ENCODE measurements around the gene MT1H. TPM values are rescaled to one million over a fixed set of nuclear protein-coding genes. Genes with fewer than 3 reads are reported as not detected.

MT1H gene
- total and polyA plus RNA-seq, 3 donors from 2014 or later: not detected

DNA sequence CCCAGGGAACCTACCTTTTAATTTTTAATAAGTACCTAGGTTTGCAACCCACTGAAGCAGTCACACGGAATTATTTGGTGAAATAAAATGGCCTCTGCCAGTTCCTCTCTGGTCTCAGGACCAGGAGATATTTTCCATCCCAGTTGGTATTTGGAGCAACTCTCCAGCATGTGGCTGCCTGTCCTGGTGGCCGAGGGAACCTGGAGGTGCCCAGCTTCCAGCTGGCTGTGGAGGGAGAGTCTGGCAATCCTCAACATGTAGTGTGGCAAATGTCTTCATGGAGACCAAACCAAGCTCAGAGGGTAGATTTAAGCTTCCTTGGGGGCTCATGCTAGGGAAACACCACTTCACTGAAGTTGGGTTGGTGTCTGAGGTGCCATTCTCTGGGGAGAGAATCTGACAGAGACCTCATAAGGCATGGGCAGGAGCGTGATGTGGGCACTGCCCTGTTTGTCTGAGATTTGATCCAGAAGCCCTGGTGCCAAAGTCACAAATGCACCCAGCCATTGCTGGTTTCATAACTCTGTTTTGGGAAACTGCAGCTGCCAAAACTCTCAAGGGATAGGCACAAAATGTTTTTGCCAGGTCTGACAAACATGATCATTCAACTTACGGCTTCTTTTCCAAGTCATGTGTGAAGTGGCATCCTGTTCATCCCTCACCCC lies 15.4 kb downstream of the MT1H start:
- Histone ChIP-seq H3K4me3 (no peak overlapping the region), H3K9me3 (no peaks in the 10 kb centered on the region), H3K27ac (no peak overlapping the region), H3K27me3 (no peaks in the 10 kb centered on the region), H3K4me1 (peaks cover 16% of the 10 kb centered on the region), H3K36me3 (ENCODE audit: low read depth, missing control alignments) (no peaks in the 10 kb centered on the region)
- no peak for TF ChIP-seq CTCF (IDR thresholded peaks at IDR 0.05)
- TF ChIP-seq POLR2A (IDR thresholded peaks at IDR 0.05): no peak
- DNase-seq: no peak
- WGBS, 2 donors: 95 to 96% methylated on average over 4 of the region's 4 CpGs
- intact Hi-C loops (cut with DNase I; ENCODE audit: low total_unique reads): no loop called here

GRCh38 chr16:56686758-56687157 lies 17.1 kb downstream of the MT1H start:
- Histone ChIP-seq H3K4me3 (no peak overlapping the region), H3K36me3 (ENCODE audit: low read depth, missing control alignments) (no peaks in the 10 kb centered on the region), H3K4me1 (peaks cover 11% of the 10 kb centered on the region), H3K9me3 (no peaks in the 10 kb centered on the region), H3K27me3 (no peaks in the 10 kb centered on the region), H3K27ac (no peak overlapping the region)
- DNase-seq: no peak
- TF ChIP-seq CTCF (IDR thresholded peaks at IDR 0.05): no peak
- no peak for TF ChIP-seq POLR2A (IDR thresholded peaks at IDR 0.05)
- intact Hi-C loops (cut with DNase I; ENCODE audit: low total_unique reads): no loop called here
- 86 to 98% methylated on average over 7 of the region's 7 CpGs for WGBS, 2 donors

GRCh38 chr16:56688762-56689161 lies 19.1 kb downstream of the MT1H start:
- no peaks in the 10 kb centered on the region for H3K9me3 ChIP-seq
- no peak for DNase-seq
- intact Hi-C loops (cut with DNase I; ENCODE audit: low total_unique reads): no loop called here
- no peak overlapping the region for H3K4me3 ChIP-seq
- TF ChIP-seq CTCF (IDR thresholded peaks at IDR 0.05): no peak
- TF ChIP-seq POLR2A (IDR thresholded peaks at IDR 0.05): no peak
- no peaks in the 10 kb centered on the region for H3K36me3 ChIP-seq (ENCODE audit: low read depth, missing control alignments)
- H3K4me1 ChIP-seq: no peaks in the 10 kb centered on the region
- no peaks in the 10 kb centered on the region for H3K27me3 ChIP-seq
- no peak overlapping the region for H3K27ac ChIP-seq
- WGBS, 2 donors: 59 to 63% methylated on average over 1 of the region's 1 CpG

GRCh38 chr16:56689171-56689570 lies 19.6 kb downstream of the MT1H start:
- Histone ChIP-seq H3K27ac (no peak overlapping the region), H3K4me1 (no peaks in the 10 kb centered on the region), H3K9me3 (no peaks in the 10 kb centered on the region), H3K27me3 (no peaks in the 10 kb centered on the region), H3K4me3 (no peak overlapping the region), H3K36me3 (ENCODE audit: low read depth, missing control alignments) (no peaks in the 10 kb centered on the region)
- DNase-seq: no peak
- intact Hi-C loops (cut with DNase I; ENCODE audit: low total_unique reads): no loop called here
- TF ChIP-seq POLR2A (IDR thresholded peaks at IDR 0.05) (no peak), CTCF (IDR thresholded peaks at IDR 0.05) (no peak)
- WGBS, 2 donors: 70 to 89% methylated on average over 3 of the region's 3 CpGs

Measured in testis (tissue), 3 donors.